NCI-H1417 treated with DMSO at 0.1 percent for 48 hours (cell line): ENCODE measurements around the gene RARB.

Experiments used
- DNase-seq: peaks from one replicate; lab custom pipeline; 2025; lab: John Stamatoyannopoulos, UW

Gene RARB

GRCh38 chr3:25427942-25428788 is at the start of gene RARB:
Gene RARB, plus strand, starts transcription at chr3:25428263. Its CDS starts 469 bp downstream, at chr3:25428732.
- no peak for DNase-seq

GRCh38 chr3:25378786-25379311 is 49.2 kb upstream of the RARB start:
- no peak for DNase-seq

- DNase-seq: no peak
Observed at GRCh38 chr3:25380222-25380739, 47.8 kb upstream of the RARB start.

- DNase-seq: no peak
Observed at GRCh38 chr3:25381083-25381482, 47.0 kb upstream of the RARB start.

DNA sequence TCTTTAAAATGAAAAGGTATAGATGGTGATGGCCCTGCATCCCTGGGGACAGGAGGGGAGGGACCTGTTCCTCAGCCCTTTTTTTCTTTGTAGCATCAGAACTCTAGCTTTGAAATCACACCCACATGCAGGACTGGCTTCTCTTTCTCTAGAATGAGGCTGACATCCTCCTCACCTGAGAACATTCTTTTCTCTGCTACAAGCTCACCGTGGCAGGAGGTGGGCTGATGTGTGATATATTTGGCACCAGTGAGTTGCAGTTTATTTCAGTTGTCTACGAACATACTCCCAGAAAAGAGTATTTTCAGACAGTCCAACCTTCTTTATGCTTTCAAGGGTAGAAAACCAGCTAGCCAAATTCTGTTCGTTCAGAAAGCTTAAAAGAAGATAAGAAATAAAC is 43.6 kb upstream of the RARB start:
- DNase-seq: no peak

GRCh38 chr3:25385807-25386460 is 42.1 kb upstream of the RARB start:
- DNase-seq: no peak

DNA sequence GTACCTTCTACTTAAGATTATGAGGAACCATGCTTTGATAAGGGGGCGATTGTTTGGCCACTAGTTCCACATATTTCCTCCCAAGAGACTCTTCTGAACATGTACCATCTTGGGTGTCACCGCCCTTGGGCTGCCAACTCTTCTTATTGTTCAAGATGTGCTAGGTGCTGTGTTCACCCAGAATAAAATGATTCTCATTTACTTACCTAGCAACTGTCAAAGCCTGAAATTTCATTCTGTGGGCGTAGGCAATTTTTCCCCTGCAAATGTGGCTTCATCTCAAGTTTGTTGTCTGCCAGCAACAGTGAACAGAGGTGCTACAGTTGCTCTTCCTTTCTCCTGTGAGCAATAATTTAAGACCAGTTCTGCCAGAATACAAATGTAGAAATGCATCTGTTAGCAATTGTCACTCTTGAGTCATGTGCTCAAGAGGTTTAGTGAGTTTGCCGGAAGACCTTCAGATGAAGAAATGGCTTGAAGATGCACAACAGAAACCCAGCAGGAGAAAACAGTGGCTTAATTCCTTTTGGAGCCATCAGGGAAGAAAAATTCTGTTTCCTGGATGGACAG is 41.3 kb upstream of the RARB start:
- no peak for DNase-seq

- DNase-seq: no peak
Observed at GRCh38 chr3:25390605-25391004, 37.5 kb upstream of the RARB start.

GRCh38 chr3:25396251-25396650 is 31.8 kb upstream of the RARB start:
- no peak for DNase-seq

- DNase-seq: no peak
Observed at GRCh38 chr3:25396686-25397085, 31.4 kb upstream of the RARB start.

DNA sequence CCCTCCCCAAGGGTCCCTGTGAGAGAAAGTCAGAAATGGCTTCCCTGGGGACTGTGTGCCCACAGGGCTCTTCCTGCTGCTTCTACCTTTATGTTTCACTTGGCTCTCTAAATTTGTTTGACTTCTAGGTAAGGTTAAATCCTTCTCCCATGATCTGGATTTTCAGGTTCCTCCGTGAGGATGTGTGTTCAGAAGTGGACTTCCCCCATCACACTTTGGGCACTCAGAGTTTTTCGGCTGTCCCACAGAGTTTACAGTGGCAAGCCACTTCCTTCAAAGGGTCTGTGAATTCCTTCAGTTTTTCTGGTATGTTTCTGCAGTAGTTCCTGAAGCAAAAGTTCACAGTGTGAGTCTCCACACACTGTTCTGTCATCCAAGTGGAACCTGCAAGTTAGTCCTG is 30.9 kb upstream of the RARB start:
- no peak for DNase-seq

GRCh38 chr3:25400587-25400986 is 27.5 kb upstream of the RARB start:
- DNase-seq: no peak

GRCh38 chr3:25403968-25404367 is 24.1 kb upstream of the RARB start:
- no peak for DNase-seq

- DNase-seq: no peak
Observed at GRCh38 chr3:25404569-25404968, 23.5 kb upstream of the RARB start.

DNA sequence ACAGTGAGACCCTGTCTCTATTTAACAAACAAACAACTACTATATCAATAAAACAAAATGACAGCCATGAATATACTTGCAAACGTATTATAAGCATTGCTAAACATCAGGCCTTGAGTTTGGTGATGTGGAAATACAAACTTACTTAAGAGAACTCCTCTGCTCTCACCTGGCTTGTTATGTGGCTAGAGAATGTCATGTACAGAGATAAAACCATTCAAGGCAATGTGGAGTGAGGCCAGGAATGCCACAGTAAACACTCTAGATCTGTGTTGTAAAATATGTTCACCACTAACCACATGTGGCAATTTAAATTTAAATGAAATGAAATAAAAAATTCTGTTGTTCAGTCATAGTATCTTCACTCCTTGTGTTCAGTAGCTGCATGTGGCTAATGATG is 22.7 kb upstream of the RARB start:
- no peak for DNase-seq

GRCh38 chr3:25410703-25411102 is 17.4 kb upstream of the RARB start:
- no peak for DNase-seq

DNA sequence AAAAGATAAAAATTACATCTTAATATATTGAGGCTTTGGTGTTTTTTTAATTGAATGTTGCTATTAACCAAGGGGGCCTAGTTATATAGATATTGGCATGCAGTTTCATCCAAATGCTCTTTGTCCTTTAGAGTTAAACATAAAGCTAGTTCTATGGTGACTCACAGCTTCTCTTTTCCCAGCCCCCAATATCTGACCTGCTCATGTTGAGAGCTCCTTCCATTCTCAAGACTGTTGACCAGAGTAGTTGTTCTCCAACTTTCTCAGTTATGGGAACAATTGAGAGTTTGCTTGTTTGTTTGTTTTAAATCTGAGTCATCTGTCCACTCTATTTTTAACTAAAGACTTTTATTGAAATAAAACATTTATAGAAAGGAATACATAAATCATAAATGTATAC is 15.8 kb upstream of the RARB start:
- no peak for DNase-seq

DNA sequence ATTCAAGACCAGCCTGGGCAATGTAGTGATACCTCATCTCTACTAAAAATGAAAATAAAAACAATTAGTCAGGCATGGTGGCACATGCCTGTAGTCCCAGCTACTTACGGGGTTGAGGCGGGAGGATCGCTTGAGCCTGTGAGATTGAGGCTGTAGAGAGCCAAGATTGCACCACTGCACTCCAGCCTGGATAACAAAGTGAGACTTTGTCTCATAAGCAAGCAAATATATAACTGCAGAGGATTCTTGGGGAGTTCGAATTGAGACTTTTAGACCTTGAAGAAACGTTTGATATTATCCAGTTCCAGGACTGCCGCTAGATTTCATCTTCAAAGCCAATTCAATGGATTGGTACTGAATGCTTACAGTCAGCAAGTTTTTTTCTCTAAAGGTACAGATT is 11.9 kb upstream of the RARB start:
- DNase-seq: no peak

DNA sequence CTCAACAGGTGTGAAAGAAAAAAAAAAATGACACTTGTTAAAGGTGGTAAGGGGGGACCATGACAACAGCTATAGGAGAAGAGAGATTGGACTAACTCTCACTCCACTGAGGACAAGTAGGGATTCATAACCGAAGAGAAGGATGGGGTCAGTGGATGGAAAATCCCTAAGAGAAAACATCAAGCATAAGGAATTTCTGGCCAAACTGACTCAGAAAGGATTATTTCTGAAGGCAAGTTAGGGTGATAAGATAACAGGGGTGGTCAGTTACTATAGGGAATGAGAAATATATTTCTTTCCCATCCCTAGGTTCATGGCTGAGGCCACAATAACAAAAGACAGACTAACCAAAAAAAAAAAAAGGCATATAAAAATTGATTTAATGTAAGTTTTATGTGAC is 9.5 kb upstream of the RARB start:
- no peak for DNase-seq

GRCh38 chr3:25419251-25419650 is 8.8 kb upstream of the RARB start:
- DNase-seq: no peak

GRCh38 chr3:25420147-25420546 is 7.9 kb upstream of the RARB start:
- DNase-seq: no peak

DNA sequence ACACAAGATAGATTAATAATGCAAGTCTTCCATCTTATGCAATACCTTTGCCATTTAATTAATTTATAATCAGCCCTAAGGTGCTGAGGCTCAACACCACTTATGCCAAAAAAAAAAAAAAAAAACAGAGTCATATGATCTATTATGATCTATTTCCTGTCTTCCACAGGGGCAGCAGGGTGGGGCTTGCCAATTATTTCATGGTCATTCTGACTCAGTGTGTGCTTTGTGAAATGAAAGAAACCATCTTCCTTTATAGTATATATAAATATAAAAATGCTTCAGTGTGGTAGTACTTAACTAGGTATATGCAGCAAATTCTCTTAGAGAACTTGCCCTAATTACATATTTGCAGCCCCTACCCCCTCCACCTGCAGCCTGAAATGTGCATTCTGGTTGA is 7.2 kb upstream of the RARB start:
- no peak for DNase-seq

DNA sequence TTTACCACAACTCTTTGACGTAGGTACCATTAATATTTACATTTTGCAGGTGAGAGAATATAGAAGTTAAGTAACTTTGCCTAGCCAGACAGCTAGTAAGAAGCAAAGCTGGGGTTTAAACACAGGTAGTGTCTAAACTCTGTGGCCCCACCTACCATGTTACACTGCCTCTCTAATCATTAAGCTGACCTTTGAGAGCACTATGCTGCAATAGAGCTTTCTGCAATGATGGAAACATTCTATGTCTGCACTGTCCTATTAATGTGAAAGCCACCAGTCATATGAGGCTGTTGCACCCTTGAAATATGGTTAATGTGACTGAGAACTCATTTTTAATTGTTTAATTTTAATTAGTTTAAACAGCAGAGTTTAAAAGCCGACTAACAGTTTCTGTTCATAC is 6.3 kb upstream of the RARB start:
- DNase-seq: no peak
